AG04450 (cell line): ENCODE data around the gene TNIP2. TPM values are rescaled to one million over a fixed set of nuclear protein-coding genes. Genes with fewer than 3 reads are reported as not detected.

Experiments
- CTCF ChIA-PET: fragments of 300-600, 350-600 bp; formaldehyde crosslinking; extraction: SDS; loops from one replicate; lab custom pipeline; 2022; ENCODE audit warnings: antibody characterized with exemption, inconsistent platforms; lab: Charles Lee
- POLR2A ChIA-PET: fragments of 350-600 bp; formaldehyde crosslinking; extraction: SDS; loops from one replicate; lab custom pipeline; 2021; ENCODE audit warnings: antibody characterized with exemption, inconsistent platforms; lab: Yijun Ruan, JAX
- DNase-seq: peaks from one replicate; pipeline ENCODE4 v3.0.0-alpha.2; 2011; ENCODE audit warnings: low read depth, low spot score
- H3K27ac ChIP-seq: one replicate; pipeline ENCODE4 v1.5.1; 2012; ENCODE audit warnings: low read depth, low read length, control low read depth
- H3K27me3 ChIP-seq: one replicate; pipeline ENCODE4 v1.6.0; 2012; ENCODE audit warnings: low read length; ENCODE audit not compliant: control insufficient read depth, insufficient read depth
- H3K4me3 ChIP-seq: 2 replicates; pipeline ENCODE4 v1.5.1; 2011; ENCODE audit warnings: mild to moderate bottlenecking, low read depth, low read length, control low read depth
- H3K9me3 ChIP-seq: 2 replicates; pipeline ENCODE4 v1.5.1; 2012; ENCODE audit warnings: low read length; ENCODE audit not compliant: control insufficient read depth, insufficient read depth
- polyA plus RNA-seq: library from polyadenylated mRNA; depleted of rRNA; stranded (reverse); fragments of >200 nt; gene quantifications from 2 replicates; pipeline ENCODE4 v1.2.3, GENCODE V29; 2011
- TF ChIP-seq, protein P1 (sequence below): IDR thresholded peaks from 2 replicates; pipeline ENCODE4 v1.5.1; 2011; ENCODE audit warnings: low read depth, low read length, control low read depth, inconsistent platforms

Gene TNIP2
- polyA plus RNA-seq, 1 experiment: 28.8 TPM

DNA sequence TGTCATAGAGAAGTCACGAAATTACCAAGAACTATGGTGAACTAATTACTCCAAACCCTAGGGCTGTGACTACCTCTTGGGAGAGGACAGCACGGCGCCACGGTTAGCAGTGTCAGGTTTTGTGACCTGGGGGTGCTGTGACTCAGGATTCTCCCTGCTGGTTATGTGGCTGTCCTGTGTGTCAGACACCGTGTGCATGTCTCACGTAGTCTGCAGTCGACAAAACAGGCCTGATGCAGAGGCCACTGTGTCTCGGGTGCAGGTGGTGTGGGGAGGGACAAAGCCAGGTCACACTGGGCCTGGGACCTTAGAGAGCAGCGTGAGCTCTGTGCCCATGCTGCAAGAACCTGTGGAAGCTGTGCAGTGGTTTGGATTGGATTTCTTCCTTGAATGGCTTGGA, 34.1 kb downstream of the TNIP2 start:
- TF ChIP-seq, protein P1, sequence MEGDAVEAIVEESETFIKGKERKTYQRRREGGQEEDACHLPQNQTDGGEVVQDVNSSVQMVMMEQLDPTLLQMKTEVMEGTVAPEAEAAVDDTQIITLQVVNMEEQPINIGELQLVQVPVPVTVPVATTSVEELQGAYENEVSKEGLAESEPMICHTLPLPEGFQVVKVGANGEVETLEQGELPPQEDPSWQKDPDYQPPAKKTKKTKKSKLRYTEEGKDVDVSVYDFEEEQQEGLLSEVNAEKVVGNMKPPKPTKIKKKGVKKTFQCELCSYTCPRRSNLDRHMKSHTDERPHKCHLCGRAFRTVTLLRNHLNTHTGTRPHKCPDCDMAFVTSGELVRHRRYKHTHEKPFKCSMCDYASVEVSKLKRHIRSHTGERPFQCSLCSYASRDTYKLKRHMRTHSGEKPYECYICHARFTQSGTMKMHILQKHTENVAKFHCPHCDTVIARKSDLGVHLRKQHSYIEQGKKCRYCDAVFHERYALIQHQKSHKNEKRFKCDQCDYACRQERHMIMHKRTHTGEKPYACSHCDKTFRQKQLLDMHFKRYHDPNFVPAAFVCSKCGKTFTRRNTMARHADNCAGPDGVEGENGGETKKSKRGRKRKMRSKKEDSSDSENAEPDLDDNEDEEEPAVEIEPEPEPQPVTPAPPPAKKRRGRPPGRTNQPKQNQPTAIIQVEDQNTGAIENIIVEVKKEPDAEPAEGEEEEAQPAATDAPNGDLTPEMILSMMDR: no peak

DNA sequence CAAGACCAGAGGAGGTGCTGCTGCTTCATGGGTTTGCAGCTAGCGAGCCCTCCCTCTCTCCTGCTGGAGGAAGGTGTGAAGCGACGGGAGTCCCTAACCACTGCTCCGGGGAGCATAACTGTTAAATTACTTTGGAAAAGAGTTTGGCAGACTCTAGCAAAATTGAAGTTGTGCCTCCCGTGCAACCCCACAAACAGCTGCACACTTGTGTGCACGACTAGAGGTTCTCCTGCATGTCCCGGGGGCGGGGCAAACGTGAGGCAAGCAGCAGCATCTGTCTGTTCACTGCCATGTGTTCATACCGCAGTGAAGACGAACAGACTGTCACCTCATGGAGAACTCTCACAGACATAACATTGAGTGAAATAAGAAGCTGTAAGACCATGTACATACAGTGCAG, 34.5 kb downstream of the TNIP2 start:
- Histone ChIP-seq H3K4me3 (no peak overlapping the region), H3K9me3 (no peaks in the 10 kb centered on the region), H3K27me3 (no peaks in the 10 kb centered on the region), H3K27ac (no peak overlapping the region)
- ChIA-PET POLR2A (interaction anchor here (0.6 kb wide), 1 partner anchor 81 kb away, joined by 4 read pairs; no protein-coding TSS in a partner anchor), CTCF (no interaction called here)
- no peak for DNase-seq
- TF ChIP-seq, protein P1: no peak

More for the DNA sequence above, 34.1 kb downstream of the TNIP2 start:
- ChIA-PET CTCF (no interaction called here), POLR2A (no interaction called here)
- Histone ChIP-seq H3K27me3 (no peaks in the 10 kb centered on the region), H3K4me3 (no peak overlapping the region), H3K27ac (no peak overlapping the region), H3K9me3 (no peaks in the 10 kb centered on the region)
- DNase-seq: no peak

DNA sequence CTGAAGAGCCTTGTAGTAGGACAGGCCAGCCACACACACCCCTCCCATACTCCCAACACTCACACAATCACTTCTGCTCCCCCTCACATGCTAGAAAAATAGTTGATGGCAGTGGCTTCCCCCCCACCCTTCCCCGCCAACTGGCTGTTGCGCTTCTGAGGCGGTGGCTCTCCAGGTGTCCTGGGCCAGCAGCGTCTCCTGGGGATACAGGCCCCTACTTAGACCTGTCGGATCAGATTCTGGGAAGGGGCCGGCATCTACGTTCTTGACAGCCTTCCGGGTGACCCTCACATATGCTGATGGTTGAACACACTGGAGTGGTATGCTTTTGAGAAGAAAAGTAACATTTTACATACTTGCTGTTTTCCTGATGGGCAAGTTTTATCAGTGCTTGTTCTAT, 39.9 kb downstream of the TNIP2 start:
- no peak overlapping the region for H3K4me3 ChIP-seq
- TF ChIP-seq, protein P1: no peak
- H3K27me3 ChIP-seq: no peaks in the 10 kb centered on the region

DNA sequence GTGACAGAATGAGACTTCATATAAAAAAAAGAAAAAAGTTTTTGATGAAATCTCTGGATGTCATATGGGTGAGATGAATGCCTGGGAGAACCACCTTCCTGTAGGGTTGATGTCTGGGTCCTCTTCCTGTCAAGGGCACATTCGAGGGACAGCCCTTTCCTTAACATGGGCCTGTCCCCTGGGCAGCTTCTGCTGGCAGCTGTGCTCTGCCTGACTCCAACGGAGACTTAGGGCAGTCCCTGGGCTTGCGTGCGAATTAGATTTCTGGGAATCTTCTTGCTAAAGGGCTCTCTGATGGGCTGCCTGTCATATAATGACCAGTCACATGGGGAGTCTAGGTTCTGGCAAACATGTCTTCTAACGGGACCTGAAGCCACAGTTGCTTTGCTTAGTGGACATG, 40.7 kb downstream of the TNIP2 start:
- ChIA-PET CTCF (no interaction called here), POLR2A (no interaction called here)
- H3K9me3 ChIP-seq: peaks cover 6% of the 10 kb centered on the region
- H3K27ac ChIP-seq: no peak overlapping the region
- no peak for DNase-seq
- no peaks in the 10 kb centered on the region for H3K27me3 ChIP-seq
- H3K4me3 ChIP-seq: no peak overlapping the region
- TF ChIP-seq, protein P1: no peak

More for the DNA sequence above, 39.9 kb downstream of the TNIP2 start:
- peaks cover 6% of the 10 kb centered on the region for H3K9me3 ChIP-seq
- no peak overlapping the region for H3K27ac ChIP-seq
- no peak for DNase-seq
- ChIA-PET CTCF (no interaction called here), POLR2A (no interaction called here)

DNA sequence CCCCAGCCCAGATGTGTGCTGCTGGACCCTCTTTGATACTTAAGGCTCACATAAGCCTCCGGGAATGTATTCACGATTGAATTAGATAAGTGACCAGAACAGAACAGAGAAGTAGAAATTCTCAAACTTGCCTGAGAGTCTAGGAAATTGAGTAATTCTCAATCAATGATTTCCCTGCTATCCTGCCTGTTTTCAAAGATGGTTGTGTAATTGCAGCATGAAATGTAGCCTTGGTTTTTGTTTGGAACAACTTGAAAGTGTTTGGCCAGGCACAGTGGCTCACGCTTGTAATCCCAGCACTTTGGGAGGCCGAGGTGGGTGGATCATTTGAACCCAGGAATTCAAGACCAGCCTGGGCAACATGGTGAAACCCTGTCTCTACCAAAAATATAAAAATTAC, 41.2 kb downstream of the TNIP2 start:
- ChIA-PET CTCF (no interaction called here), POLR2A (no interaction called here)
- Histone ChIP-seq H3K9me3 (peaks cover 6% of the 10 kb centered on the region), H3K27ac (no peak overlapping the region), H3K4me3 (no peak overlapping the region), H3K27me3 (no peaks in the 10 kb centered on the region)
- DNase-seq: no peak
- TF ChIP-seq, protein P1: no peak
